SK-N-SH (cell line): Measurements from ENCODE around the gene HECW1. TPM values are rescaled to one million over a fixed set of nuclear protein-coding genes. Genes with fewer than 3 reads are reported as not detected.

Source experiments
- CTCF ChIA-PET: fragments of 300-600, 350-600 bp; formaldehyde crosslinking; extraction: SDS; loops from one replicate; lab custom pipeline; 2021; lab: Yijun Ruan, JAX
- POLR2A ChIA-PET: fragments of 350-600 bp; sonication (Branson Sonifier 250); formaldehyde crosslinking; extraction: SDS; loops from one replicate; lab custom pipeline; 2020; ENCODE audit warnings: antibody characterized with exemption, inconsistent platforms; lab: Yijun Ruan, JAX
- DNase-seq: peaks from one replicate; pipeline ENCODE4 v3.0.0; 2012
- H2AFZ ChIP-seq: fragments of 200-600 bp; sonication (generic); 2 replicates; pipeline ENCODE4 v1.8.1; 2016; ENCODE audit warnings: antibody characterized with exemption, mild to moderate bottlenecking, low read depth
- H3F3A ChIP-seq: fragments of 200-600 bp; sonication (generic); replicated peaks from 2 replicates; pipeline ENCODE3; 2016; ENCODE audit warnings: antibody characterized with exemption, mild to moderate bottlenecking; ENCODE audit not compliant: insufficient read depth
- H3K27ac ChIP-seq, 2 experiments: fragments of 200-500 bp in 1 of 2; fragments of 200-600 bp in 1 of 2; sonication (Bioruptor generic) in 1 of 2; sonication (generic), shearing (Covaris generic) in 1 of 2; 2 replicates each; pipeline versions ENCODE4 v1.5.1 to v1.6.1; 2014 to 2016; ENCODE audit warnings: low read depth in 2 of 2, inconsistent platforms in 1 of 2, low read length in 1 of 2, mild to moderate bottlenecking in 1 of 2, mixed read lengths in 1 of 2
- H3K27me3 ChIP-seq: fragments of 200-600 bp; sonication (generic), shearing (Covaris generic); 2 replicates; pipeline ENCODE4 v1.6.1; 2016; ENCODE audit warnings: mixed run types; ENCODE audit not compliant: insufficient read depth
- H3K36me3 ChIP-seq, 2 experiments: fragments of 200-500 bp in 1 of 2; fragments of 200-600 bp in 1 of 2; sonication (Bioruptor generic) in 1 of 2; sonication (generic) in 1 of 2; replicated peaks in 1 of 2; 2 replicates each; pipeline versions ENCODE3 to v1.5.1; 2014 to 2016; ENCODE audit warnings: low read length in 1 of 2, mild to moderate bottlenecking in 1 of 2; ENCODE audit not compliant: insufficient read depth in 2 of 2, control insufficient read depth in 1 of 2
- H3K4me1 ChIP-seq, 2 experiments: fragments of 200-500 bp in 1 of 2; fragments of 200-600 bp in 1 of 2; sonication (Bioruptor generic) in 1 of 2; sonication (generic), shearing (Covaris generic) in 1 of 2; 2 replicates each; pipeline versions ENCODE4 v1.5.1 to v1.6.1; 2014 to 2016; ENCODE audit warnings: low read depth in 1 of 2, low read length in 1 of 2, mixed run types in 1 of 2; ENCODE audit not compliant: insufficient read depth in 2 of 2, control insufficient read depth in 1 of 2
- H3K4me2 ChIP-seq: fragments of 200-600 bp; sonication (generic), shearing (Covaris generic); 2 replicates; pipeline ENCODE4 v1.6.1; 2017; ENCODE audit warnings: mixed run types
- H3K4me3 ChIP-seq, 2 experiments: fragments of 200-500 bp in 1 of 2; fragments of 200-600 bp in 1 of 2; sonication (Bioruptor generic) in 1 of 2; sonication (generic), shearing (Covaris generic) in 1 of 2; 2 replicates each; pipeline versions ENCODE4 v1.5.1 to v1.8.1; 2014 to 2016; ENCODE audit warnings: low read depth in 2 of 2, inconsistent platforms in 1 of 2, low read length in 1 of 2, mild to moderate bottlenecking in 1 of 2, mixed read lengths in 1 of 2, moderate library complexity in 1 of 2
- H3K79me2 ChIP-seq: fragments of 200-600 bp; sonication (generic); 2 replicates; pipeline ENCODE4 v1.8.1; 2017; ENCODE audit warnings: mild to moderate bottlenecking; ENCODE audit not compliant: insufficient read depth
- H3K9ac ChIP-seq: fragments of 200-600 bp; sonication (generic); 2 replicates; pipeline ENCODE4 v1.6.1; 2017; ENCODE audit warnings: mixed run types
- H3K9me2 ChIP-seq: fragments of 200-600 bp; sonication (generic); 2 replicates; pipeline ENCODE4 v1.6.1; 2017; ENCODE audit warnings: mixed run types
- H3K9me3 ChIP-seq: fragments of 200-600 bp; sonication (generic); 2 replicates; pipeline ENCODE4 v1.6.1; 2017; ENCODE audit warnings: mixed run types, mild to moderate bottlenecking, moderate library complexity
- H4K20me1 ChIP-seq: fragments of 200-600 bp; sonication (generic); 2 replicates; pipeline ENCODE4 v1.6.1; 2017; ENCODE audit warnings: mild to moderate bottlenecking, mixed run types; ENCODE audit not compliant: insufficient read depth
- CHD2 ChIP-seq: fragments of 150-350 bp; IDR thresholded peaks from 2 replicates; pipeline ENCODE4 v1.6.1; 2018; ENCODE audit warnings: low read length; ENCODE audit not compliant: partially characterized antibody
- ELF1 ChIP-seq: IDR thresholded peaks from 2 replicates; pipeline ENCODE4 v1.4.0; 2012
- EZH2phosphoT487 ChIP-seq: fragments of 200-600 bp; sonication (generic); IDR thresholded peaks from 2 replicates; pipeline ENCODE4 v1.6.1; 2017; ENCODE audit warnings: low read depth, mixed run types, mild to moderate bottlenecking, antibody characterized with exemption, moderate library complexity, borderline replicate concordance
- FOSL2 ChIP-seq: IDR thresholded peaks from 2 replicates; pipeline ENCODE4 v1.4.0; 2012; ENCODE audit warnings: low read depth, mild to moderate bottlenecking, moderate library complexity, borderline replicate concordance
- FOXJ3 ChIP-seq: sonication (generic); formaldehyde crosslinking; IDR thresholded peaks from 2 replicates; pipeline ENCODE4 v1.5.1; 2020; ENCODE audit warnings: mild to moderate bottlenecking, missing genetic modification reagents
- FOXM1 ChIP-seq: IDR thresholded peaks from 2 replicates; pipeline ENCODE4 v1.4.0; 2012; ENCODE audit warnings: low read depth, mild to moderate bottlenecking
- GABPA ChIP-seq: IDR thresholded peaks from 2 replicates; pipeline ENCODE4 v1.4.0; 2012; ENCODE audit warnings: low read depth, mild to moderate bottlenecking
- GATA2 ChIP-seq: sonication (generic); formaldehyde crosslinking; IDR thresholded peaks from 2 replicates; pipeline ENCODE4 v1.5.0; 2020; ENCODE audit warnings: mild to moderate bottlenecking, missing genetic modification reagents
- JUND ChIP-seq: IDR thresholded peaks from 2 replicates; pipeline ENCODE4 v1.4.0; 2012
- MEF2A ChIP-seq: IDR thresholded peaks from 2 replicates; pipeline ENCODE4 v1.4.0; 2012; ENCODE audit warnings: low read depth, borderline replicate concordance
- NFIC ChIP-seq: IDR thresholded peaks from 2 replicates; pipeline ENCODE4 v1.4.0; 2012; ENCODE audit warnings: borderline replicate concordance
- POLR2AphosphoS5 ChIP-seq: IDR thresholded peaks from 2 replicates; pipeline ENCODE4 v1.6.1; 2012; ENCODE audit warnings: low read depth, low read length
- RAD21 ChIP-seq: IDR thresholded peaks from 2 replicates; pipeline ENCODE4 v1.6.1; 2012; ENCODE audit warnings: mild to moderate bottlenecking, low read length
- RCOR1 ChIP-seq: fragments of 150-350 bp; IDR thresholded peaks from 2 replicates; pipeline ENCODE4 v1.6.1; 2017; ENCODE audit warnings: antibody characterized with exemption, low read length
- RFX5 ChIP-seq: IDR thresholded peaks from 2 replicates; pipeline ENCODE4 v1.6.1; 2012; ENCODE audit warnings: mild to moderate bottlenecking, improper control_type of control experiment, low read length
- RXRA ChIP-seq: IDR thresholded peaks from 2 replicates; pipeline ENCODE4 v1.4.0; 2012; ENCODE audit warnings: low read depth, mild to moderate bottlenecking, borderline replicate concordance
- SIN3A ChIP-seq: IDR thresholded peaks from 2 replicates; pipeline ENCODE4 v1.6.1; 2012; ENCODE audit warnings: low read depth, mild to moderate bottlenecking, low read length, moderate library complexity, borderline replicate concordance
- SMC3 ChIP-seq: IDR thresholded peaks from 2 replicates; pipeline ENCODE4 v1.6.1; 2012; ENCODE audit warnings: low read depth, low read length, improper control_type of control experiment
- TAF1 ChIP-seq: IDR thresholded peaks from 2 replicates; pipeline ENCODE4 v1.6.1; 2012; ENCODE audit warnings: low read depth, mild to moderate bottlenecking, low read length, moderate library complexity, borderline replicate concordance
- TCF12 ChIP-seq: IDR thresholded peaks from 2 replicates; pipeline ENCODE4 v1.4.0; 2012
- TEAD4 ChIP-seq: IDR thresholded peaks from 2 replicates; pipeline ENCODE4 v1.4.0; 2012; ENCODE audit warnings: mild to moderate bottlenecking, borderline replicate concordance; ENCODE audit not compliant: insufficient read depth
- YY1 ChIP-seq: IDR thresholded peaks from 2 replicates; pipeline ENCODE4 v1.4.0; 2012; ENCODE audit warnings: low read depth, mild to moderate bottlenecking
- WGBS: methylation state at CpG from one replicate; pipeline ENCODE4 v1.1.6; 2017; ENCODE audit warnings: low lambda C conversion rate; 5-methylcytosine and 5-hydroxymethylcytosine counted together
- polyA plus RNA-seq, 3 experiments: library from polyadenylated mRNA; depleted of rRNA; stranded (reverse); fragments of >200 nt; gene quantifications; 2 replicates each; pipeline ENCODE4 v1.2.3, GENCODE V29; 2012
- TF ChIP-seq, protein P1 (sequence below): IDR thresholded peaks from 2 replicates; pipeline ENCODE4 v1.4.0; 2012; ENCODE audit warnings: low read depth, borderline replicate concordance
- TF ChIP-seq, protein P2 (sequence below): IDR thresholded peaks from 2 replicates; pipeline ENCODE4; 2012
- TF ChIP-seq, protein P3 (sequence below): fragments of 150-350 bp; IDR thresholded peaks from 2 replicates; pipeline ENCODE4 v1.6.1; 2017; ENCODE audit warnings: antibody characterized with exemption, low read length, low read depth, borderline replicate concordance
- TF ChIP-seq, protein P4 (sequence below): IDR thresholded peaks from 2 replicates; pipeline ENCODE4 v1.4.0; 2012; ENCODE audit warnings: low read depth
- TF ChIP-seq, protein P5 (sequence below): fragments of 150-350 bp; IDR thresholded peaks from 2 replicates; pipeline ENCODE4 v1.6.1; 2016; ENCODE audit warnings: mild to moderate bottlenecking, low read depth, low read length

The HECW1 gene
- polyA plus RNA-seq, 1 of the 3 experiments (the other 2 are of a cell fraction): not detected

DNA sequence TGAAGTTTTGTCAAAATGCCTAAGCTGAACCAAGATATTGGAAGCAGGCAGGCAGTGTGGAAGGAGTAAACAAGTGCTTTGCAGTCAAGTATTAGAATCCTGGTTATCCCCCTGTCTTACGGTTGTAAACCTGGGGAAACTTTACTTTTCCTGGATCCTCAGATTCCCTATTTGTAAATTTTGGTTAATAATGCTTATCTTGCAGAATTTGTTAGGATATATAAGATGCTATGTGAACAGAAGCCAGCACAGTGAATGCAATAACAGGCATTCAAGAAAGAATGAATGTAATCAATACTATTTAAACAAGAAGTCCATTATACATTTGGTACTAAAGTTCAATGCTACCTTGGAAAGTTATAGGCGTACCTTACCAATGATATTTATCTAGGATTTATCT is 378.7 kb downstream of the HECW1 start:
- CTCF ChIA-PET: interaction anchor here (0.9 to 1.3 kb wide), 5 partner anchors 8 to 209 kb away, joined by 3 to 4 read pairs (median 3); no protein-coding TSS in a partner anchor
- TF ChIP-seq TAF1: no peak

DNA sequence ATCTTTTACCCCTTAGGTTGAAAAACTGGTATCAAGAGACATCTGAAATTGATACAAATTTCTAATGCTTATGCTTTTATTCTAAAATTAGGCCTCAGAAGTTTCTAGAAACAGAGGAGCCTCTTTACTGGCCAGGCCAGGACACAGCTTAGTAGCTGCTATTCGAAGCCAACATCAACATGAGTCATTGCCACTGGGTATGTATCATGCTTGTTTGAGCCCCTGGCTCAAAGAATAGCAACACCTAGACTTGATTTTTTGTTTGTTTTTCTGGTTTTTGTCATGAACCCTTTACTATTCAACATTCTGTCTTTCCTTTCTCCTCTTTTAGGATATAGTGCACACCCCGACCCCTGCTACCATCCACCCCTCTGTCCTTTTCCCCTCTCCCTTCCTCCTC is 379.5 kb downstream of the HECW1 start:
- H3K27ac ChIP-seq: no peak overlapping the region
- no peaks in the 10 kb centered on the region for H3K9me2 ChIP-seq
- no peak overlapping the region for H3K4me3 ChIP-seq
- no peaks in the 10 kb centered on the region for H3K9me3 ChIP-seq
- no peak overlapping the region for H3K4me2 ChIP-seq
- TF ChIP-seq TAF1: no peak
- TF ChIP-seq, protein P1, sequence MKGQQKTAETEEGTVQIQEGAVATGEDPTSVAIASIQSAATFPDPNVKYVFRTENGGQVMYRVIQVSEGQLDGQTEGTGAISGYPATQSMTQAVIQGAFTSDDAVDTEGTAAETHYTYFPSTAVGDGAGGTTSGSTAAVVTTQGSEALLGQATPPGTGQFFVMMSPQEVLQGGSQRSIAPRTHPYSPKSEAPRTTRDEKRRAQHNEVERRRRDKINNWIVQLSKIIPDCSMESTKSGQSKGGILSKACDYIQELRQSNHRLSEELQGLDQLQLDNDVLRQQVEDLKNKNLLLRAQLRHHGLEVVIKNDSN: no peak
- TF ChIP-seq, protein P2, sequence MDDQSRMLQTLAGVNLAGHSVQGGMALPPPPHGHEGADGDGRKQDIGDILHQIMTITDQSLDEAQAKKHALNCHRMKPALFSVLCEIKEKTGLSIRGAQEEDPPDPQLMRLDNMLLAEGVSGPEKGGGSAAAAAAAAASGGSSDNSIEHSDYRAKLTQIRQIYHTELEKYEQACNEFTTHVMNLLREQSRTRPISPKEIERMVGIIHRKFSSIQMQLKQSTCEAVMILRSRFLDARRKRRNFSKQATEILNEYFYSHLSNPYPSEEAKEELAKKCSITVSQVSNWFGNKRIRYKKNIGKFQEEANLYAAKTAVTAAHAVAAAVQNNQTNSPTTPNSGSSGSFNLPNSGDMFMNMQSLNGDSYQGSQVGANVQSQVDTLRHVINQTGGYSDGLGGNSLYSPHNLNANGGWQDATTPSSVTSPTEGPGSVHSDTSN: no peak
- TF ChIP-seq TCF12: peak; percentile 44; the same call in 1 of the 2 replicates
- no peak for TF ChIP-seq YY1
- TF ChIP-seq SIN3A: no peak
- TF ChIP-seq CHD2: no peak
- no peak for TF ChIP-seq RAD21
- no peak for TF ChIP-seq MEF2A
- TF ChIP-seq FOXJ3 (CRISPR knock-in tag): no peak
- TF ChIP-seq, protein P3, sequence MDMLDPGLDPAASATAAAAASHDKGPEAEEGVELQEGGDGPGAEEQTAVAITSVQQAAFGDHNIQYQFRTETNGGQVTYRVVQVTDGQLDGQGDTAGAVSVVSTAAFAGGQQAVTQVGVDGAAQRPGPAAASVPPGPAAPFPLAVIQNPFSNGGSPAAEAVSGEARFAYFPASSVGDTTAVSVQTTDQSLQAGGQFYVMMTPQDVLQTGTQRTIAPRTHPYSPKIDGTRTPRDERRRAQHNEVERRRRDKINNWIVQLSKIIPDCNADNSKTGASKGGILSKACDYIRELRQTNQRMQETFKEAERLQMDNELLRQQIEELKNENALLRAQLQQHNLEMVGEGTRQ: no peak
- TF ChIP-seq EZH2phosphoT487: no peak
- peak; percentile 56; the same call in 1 of the 2 replicates for TF ChIP-seq FOSL2
- TF ChIP-seq, protein P4, sequence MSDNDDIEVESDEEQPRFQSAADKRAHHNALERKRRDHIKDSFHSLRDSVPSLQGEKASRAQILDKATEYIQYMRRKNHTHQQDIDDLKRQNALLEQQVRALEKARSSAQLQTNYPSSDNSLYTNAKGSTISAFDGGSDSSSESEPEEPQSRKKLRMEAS: peak; percentile 44; the same call in 1 of the 2 replicates
- peak; percentile 78; the same call in 1 of the 2 replicates for TF ChIP-seq NFIC
- no peak for TF ChIP-seq RFX5
- TF ChIP-seq GATA2 (CRISPR knock-in tag): no peak
- TF ChIP-seq SMC3: no peak
- TF ChIP-seq JUND: peak; percentile 56
- TF ChIP-seq ELF1: no peak
- TF ChIP-seq GABPA: no peak
- no peak for TF ChIP-seq RCOR1
- TF ChIP-seq, protein P5, sequence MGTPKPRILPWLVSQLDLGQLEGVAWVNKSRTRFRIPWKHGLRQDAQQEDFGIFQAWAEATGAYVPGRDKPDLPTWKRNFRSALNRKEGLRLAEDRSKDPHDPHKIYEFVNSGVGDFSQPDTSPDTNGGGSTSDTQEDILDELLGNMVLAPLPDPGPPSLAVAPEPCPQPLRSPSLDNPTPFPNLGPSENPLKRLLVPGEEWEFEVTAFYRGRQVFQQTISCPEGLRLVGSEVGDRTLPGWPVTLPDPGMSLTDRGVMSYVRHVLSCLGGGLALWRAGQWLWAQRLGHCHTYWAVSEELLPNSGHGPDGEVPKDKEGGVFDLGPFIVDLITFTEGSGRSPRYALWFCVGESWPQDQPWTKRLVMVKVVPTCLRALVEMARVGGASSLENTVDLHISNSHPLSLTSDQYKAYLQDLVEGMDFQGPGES: no peak
- no peak for TF ChIP-seq FOXM1
- TF ChIP-seq POLR2AphosphoS5: no peak
- no peak for TF ChIP-seq TEAD4
- no peak for TF ChIP-seq RXRA
- DNase-seq: no peak
- no peaks in the 10 kb centered on the region for H3K79me2 ChIP-seq
- no peaks in the 10 kb centered on the region for H3K36me3 ChIP-seq
- H2AFZ ChIP-seq: no peak overlapping the region
- H3K4me1 ChIP-seq: peaks cover 0 to 8% of the 10 kb centered on the region in 2 experiments; a peak in 1 of 4 replicates
- no peaks in the 10 kb centered on the region for H3F3A ChIP-seq
- H4K20me1 ChIP-seq: no peaks in the 10 kb centered on the region
- 30% methylated on average over 2 of the region's 2 CpGs for WGBS
- H3K27me3 ChIP-seq: peaks cover 73% of the 10 kb centered on the region
- H3K9ac ChIP-seq: no peak overlapping the region
- ChIA-PET POLR2A (no interaction called here), CTCF (interaction anchor here (1.2 to 1.3 kb wide), 2 partner anchors 19 to 89 kb away, joined by 3 read pairs; no protein-coding TSS in a partner anchor)

More for the DNA sequence above, 378.7 kb downstream of the HECW1 start:
- Histone ChIP-seq H3K27ac (no peak overlapping the region), H3K9ac (no peak overlapping the region), H3F3A (no peaks in the 10 kb centered on the region), H3K9me3 (no peaks in the 10 kb centered on the region), H3K4me1 (peaks cover 0 to 8% of the 10 kb centered on the region in 2 experiments; a peak in 1 of 4 replicates), H2AFZ (no peak overlapping the region), H3K79me2 (no peaks in the 10 kb centered on the region), H4K20me1 (no peaks in the 10 kb centered on the region), H3K27me3 (peaks cover 75% of the 10 kb centered on the region), H3K36me3 (no peaks in the 10 kb centered on the region), H3K4me3 (no peak overlapping the region), H3K9me2 (no peaks in the 10 kb centered on the region), H3K4me2 (no peak overlapping the region)
- POLR2A ChIA-PET: no interaction called here
- no peak for DNase-seq
- WGBS: 47% methylated on average over 2 of the region's 2 CpGs
